Progenitor cell of endocrine pancreas (in vitro differentiated cells): ENCODE measurements around the gene BCAS3. TPM values are rescaled to one million over a fixed set of nuclear protein-coding genes. Genes with fewer than 3 reads are reported as not detected.

Experiments
- DNase-seq: peaks from one replicate; pipeline ENCODE4 v3.0.0; 2021; ENCODE audit warnings: low spot score; ENCODE audit not compliant: unreplicated experiment
- H3K27ac Mint-ChIP-seq: 2 replicates; pipeline ENCODE4 v1.8.0; 2021; ENCODE audit warnings: mild to moderate bottlenecking, moderate library complexity, mixed read lengths
- H3K27me3 Mint-ChIP-seq: 2 replicates; pipeline ENCODE4 v1.8.0; 2021; ENCODE audit warnings: mixed read lengths
- H3K36me3 Mint-ChIP-seq: 2 replicates; pipeline ENCODE4 v1.8.0; 2022; ENCODE audit warnings: mixed read lengths; ENCODE audit not compliant: insufficient read depth
- H3K4me1 Mint-ChIP-seq: 2 replicates; pipeline ENCODE4 v1.8.0; 2021; ENCODE audit warnings: low read depth, mixed read lengths
- H3K4me3 Mint-ChIP-seq: 2 replicates; pipeline ENCODE4 v1.8.0; 2021; ENCODE audit warnings: low read depth, mild to moderate bottlenecking, moderate library complexity, mixed read lengths
- H3K9me3 Mint-ChIP-seq: 2 replicates; pipeline ENCODE4 v1.8.0; 2021; ENCODE audit warnings: low read depth, mixed read lengths
- total RNA-seq: library from RNA; stranded (reverse); gene quantifications from 2 replicates; pipeline ENCODE4 v1.2.1, GENCODE V29; 2021
- TF ChIP-seq, protein P1 (sequence below): fragments of 200-600 bp; sonication (generic); IDR thresholded peaks from one replicate; pipeline ENCODE4 v1.5.0; 2021; ENCODE audit warnings: antibody characterized with exemption, mild to moderate bottlenecking; ENCODE audit not compliant: unreplicated experiment

The BCAS3 gene
- total RNA-seq, 1 donor from 2014 or later, result 36.1 TPM

DNA sequence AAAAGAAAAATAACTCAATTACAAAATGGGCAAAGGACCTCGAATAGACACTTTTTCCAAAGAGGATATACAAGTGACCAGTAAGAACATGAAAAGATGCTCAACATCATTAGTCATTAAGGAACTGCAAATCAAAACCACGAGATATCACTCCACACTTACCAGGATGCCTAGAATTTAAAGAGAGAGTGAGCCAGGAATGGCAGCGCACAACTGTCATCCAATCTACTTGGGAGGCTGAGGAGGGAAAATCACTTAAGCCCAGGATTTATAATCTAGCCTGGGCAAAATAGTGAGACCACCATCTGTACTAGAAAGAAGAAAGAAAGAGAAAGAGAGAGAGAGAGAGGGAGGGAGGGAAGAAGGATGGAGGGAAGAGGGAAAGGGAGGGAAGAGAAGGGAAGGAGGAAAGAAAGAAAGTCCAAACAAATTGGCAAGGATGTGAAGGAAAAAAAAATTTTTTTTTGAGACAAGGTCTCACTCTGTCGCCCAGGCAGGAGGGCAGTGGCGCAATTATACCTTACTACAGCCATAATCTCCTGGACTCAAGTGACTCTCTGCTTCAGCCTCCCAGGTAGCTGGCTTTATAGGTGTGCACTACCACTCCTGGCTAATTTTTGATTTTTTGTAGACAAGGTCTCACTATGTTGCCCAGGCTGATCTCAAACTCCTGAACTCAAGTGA, 744.6 kb downstream of the BCAS3 start:
- Mint-ChIP-seq H3K4me1 (no peaks in the 10 kb centered on the region), H3K27ac (no peak overlapping the region), H3K9me3 (no peaks in the 10 kb centered on the region), H3K4me3 (no peak overlapping the region), H3K27me3 (peaks cover 55% of the 10 kb centered on the region), H3K36me3 (no peaks in the 10 kb centered on the region)
- TF ChIP-seq, protein P1, sequence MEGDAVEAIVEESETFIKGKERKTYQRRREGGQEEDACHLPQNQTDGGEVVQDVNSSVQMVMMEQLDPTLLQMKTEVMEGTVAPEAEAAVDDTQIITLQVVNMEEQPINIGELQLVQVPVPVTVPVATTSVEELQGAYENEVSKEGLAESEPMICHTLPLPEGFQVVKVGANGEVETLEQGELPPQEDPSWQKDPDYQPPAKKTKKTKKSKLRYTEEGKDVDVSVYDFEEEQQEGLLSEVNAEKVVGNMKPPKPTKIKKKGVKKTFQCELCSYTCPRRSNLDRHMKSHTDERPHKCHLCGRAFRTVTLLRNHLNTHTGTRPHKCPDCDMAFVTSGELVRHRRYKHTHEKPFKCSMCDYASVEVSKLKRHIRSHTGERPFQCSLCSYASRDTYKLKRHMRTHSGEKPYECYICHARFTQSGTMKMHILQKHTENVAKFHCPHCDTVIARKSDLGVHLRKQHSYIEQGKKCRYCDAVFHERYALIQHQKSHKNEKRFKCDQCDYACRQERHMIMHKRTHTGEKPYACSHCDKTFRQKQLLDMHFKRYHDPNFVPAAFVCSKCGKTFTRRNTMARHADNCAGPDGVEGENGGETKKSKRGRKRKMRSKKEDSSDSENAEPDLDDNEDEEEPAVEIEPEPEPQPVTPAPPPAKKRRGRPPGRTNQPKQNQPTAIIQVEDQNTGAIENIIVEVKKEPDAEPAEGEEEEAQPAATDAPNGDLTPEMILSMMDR, result no peak
- DNase-seq, result no peak

GRCh38 chr17:61422869-61423268, 745.2 kb downstream of the BCAS3 start:
- no peak for DNase-seq
- Mint-ChIP-seq H3K27me3 (peaks cover 61% of the 10 kb centered on the region), H3K36me3 (no peaks in the 10 kb centered on the region), H3K4me1 (no peaks in the 10 kb centered on the region), H3K9me3 (no peaks in the 10 kb centered on the region), H3K4me3 (no peak overlapping the region), H3K27ac (no peak overlapping the region)
- TF ChIP-seq, protein P1, result no peak

DNA sequence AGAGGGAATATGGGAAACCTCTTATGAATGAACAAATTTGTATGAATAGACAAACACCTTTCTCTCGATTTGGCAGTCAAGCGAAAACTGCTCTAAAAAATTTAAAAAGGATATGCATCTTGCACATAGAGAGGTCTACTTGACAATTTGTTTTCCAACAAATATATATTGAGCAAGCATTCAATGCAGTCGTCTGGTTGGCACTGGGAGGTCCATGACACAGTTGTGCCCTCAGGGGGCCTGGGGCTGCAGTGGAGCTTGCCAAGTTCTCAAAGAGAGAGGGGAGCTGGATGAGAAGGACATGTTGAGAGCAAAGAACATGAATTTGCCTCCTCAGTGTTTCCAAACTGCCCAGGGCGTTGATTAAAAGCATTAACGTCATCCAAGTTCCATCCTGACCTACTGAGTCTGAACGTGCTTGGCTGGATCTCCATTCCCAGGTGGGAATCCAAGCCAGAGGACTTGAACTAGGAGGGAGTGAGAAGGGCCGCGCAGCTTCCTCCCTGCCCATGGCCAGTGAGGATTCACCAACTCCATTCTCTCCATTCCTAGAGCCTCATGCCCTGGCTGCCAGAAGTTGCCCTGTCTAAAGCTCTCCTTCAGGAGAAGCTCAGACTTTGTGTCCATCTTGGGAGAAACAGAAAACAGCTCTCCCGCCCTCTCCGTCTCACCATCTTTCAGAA, 746.5 kb downstream of the BCAS3 start:
- Mint-ChIP-seq H3K4me3 (no peak overlapping the region), H3K27ac (no peak overlapping the region), H3K27me3 (peaks cover 58% of the 10 kb centered on the region), H3K36me3 (no peaks in the 10 kb centered on the region), H3K9me3 (no peaks in the 10 kb centered on the region), H3K4me1 (no peaks in the 10 kb centered on the region)
- TF ChIP-seq, protein P1, result no peak
- no peak for DNase-seq

GRCh38 chr17:61425682-61426481, 748.2 kb downstream of the BCAS3 start:
- Mint-ChIP-seq H3K4me3 (no peak overlapping the region), H3K36me3 (no peaks in the 10 kb centered on the region), H3K27ac (no peak overlapping the region), H3K27me3 (peaks cover 48% of the 10 kb centered on the region), H3K9me3 (no peaks in the 10 kb centered on the region), H3K4me1 (no peaks in the 10 kb centered on the region)
- TF ChIP-seq, protein P1, result no peak
- DNase-seq, result no peak
